ENCODE measurements around the gene ATP7A. TPM values are rescaled to one million over a fixed set of nuclear protein-coding genes. Genes with fewer than 3 reads are reported as not detected.
"Not testable (repeated sequence)": the region's sequence is repeated elsewhere in the genome, so short reads cannot be mapped to it uniquely, and the experiment has no call there.

Gene ATP7A
- 7.3 TPM for polyA plus RNA-seq (ENCODE audit: insufficient read length)

- peak; percentile 82 for DNase-seq
These were observed at the start of gene ATP7A for GRCh38 chrX:77910108-77910840. Gene ATP7A, plus strand, starts transcription at chrX:77910693. Its CDS starts 60,949 bp downstream, at chrX:77971642.

DNA sequence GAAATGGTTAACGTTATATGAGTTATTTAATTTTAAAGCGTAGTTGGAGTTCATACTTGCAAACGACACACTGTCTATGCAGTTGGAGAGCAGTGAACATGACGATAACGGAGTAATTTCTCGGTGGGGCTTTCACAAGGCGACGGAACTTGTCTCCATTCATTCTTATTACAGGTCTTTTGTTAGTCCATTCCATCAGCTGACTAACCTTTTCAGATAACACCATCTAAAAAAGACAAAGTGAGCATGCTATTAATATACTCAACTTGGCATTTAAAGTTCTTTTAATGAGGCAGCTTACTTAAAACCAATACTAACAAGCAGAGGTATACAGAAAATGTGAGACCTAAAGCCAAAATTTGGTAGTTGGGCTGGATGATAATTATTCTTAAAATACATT lies 35.1 kb upstream of the ATP7A start:
- DNase-seq: no peak

GRCh38 chrX:77881418-77881817 lies 29.1 kb upstream of the ATP7A start:
- not testable (repeated sequence) for DNase-seq

GRCh38 chrX:77892887-77893286 lies 17.6 kb upstream of the ATP7A start:
- DNase-seq: no peak

DNA sequence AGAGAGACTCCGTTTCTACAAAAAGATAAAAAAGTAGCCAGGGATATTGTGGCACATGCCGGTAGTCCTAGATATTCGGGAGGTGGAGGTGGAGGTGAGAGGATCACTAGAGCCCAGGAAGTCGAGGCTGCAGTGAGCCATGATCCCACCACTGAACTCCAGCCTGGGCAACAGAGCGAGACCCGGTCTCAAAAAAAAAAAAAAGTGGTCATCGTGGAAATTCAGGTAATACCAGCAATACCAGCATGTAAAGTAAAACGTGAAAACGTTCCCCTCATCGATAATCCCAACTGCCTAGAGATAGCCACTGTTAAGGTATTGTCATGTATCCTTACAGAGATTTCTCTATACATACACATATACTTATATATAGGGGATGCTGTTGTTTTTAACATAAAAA lies 16.8 kb upstream of the ATP7A start:
- DNase-seq: no peak

DNA sequence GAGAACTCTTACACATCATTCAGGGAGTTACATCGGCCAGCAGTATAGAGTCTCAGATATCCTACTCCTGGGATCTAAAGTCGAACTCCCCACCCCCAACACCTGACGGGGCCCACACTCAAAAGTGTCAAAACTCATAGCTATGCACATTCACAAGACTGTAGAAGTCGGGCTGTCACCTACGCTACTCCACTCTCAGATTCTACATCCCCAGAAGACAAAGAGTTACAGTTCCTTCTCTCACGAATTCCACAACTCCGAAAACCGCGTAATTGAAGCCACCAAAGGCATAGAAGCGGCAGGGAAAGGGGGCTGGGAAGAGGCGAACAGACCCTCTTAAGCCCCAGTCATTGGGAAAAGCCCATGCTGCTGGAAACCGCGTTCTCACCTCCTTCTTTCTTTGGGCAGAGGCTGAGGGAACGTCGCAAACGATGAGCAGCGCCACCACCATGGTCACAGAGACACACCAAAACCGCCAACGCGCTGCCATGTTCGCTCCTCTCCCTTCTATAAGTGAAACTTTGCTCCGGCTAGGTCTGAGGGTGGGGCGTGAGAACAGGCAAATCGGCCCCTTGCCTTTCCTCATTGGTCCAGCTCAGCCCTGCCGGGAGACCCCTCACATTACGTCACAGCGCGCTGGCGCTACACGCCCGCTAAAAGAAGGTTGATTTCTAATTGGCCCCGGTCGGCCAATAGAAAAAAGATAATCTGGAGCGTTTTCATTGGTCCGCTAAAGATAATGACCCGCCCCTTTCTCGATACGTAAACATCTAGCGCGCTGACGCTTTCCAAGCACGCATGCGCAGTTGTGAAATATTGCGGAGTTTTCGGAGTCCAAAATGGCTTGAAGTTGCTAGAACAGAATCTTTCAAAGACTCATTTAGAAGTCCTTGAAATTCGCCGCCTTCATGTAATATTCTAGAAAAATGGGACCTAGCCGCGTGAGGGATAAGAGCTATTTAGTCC lies 15.3 kb upstream of the ATP7A start, which contains the start of gene MAGT1:
Gene MAGT1, minus strand, starts transcription at position 515 of the 966 bp plus-strand sequence. Its CDS starts 25 bp downstream, at position 490.
- DNase-seq: peak; percentile 94

DNA sequence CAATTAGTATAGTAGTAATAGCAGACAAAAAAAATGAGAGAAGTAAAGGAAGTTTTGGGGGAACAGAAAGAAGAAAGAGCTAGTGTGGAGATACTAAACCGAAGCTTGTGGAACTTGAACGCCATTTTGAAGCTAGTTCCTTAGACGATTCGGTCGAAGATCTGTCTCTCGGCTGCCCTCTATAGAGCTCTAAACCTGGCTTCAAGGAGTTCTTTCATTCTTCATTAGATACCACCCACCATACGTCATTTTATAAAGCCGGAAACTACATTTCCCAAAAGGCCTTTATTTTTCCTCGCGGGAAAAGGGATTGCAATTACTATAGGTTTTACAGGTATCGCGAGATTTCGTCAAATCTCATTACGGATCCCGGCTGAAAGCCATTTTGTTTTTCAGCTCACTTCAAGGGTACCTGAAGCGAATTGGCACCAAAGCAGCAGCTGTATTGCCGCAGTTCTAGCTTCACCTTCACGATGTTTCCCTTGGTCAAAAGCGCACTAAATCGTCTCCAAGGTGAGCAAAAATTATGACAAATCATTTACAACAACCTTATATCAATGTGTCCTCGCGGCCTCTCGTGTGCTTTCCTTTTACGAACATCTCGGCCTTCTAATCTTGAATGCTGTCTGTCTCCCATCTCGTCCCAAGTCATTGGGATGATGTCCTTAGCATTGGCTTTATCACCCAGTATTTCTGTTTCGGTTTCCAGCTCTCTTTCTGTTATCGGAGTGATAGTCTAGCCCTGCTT lies 11.2 kb upstream of the ATP7A start, which contains the start of gene COX7B:
Gene COX7B, plus strand, starts transcription at position 388 of the 748 bp plus-strand sequence. Its CDS starts 86 bp downstream, at position 474.
- peak; percentile 92 for DNase-seq

GRCh38 chrX:77900688-77901087 lies 9.8 kb upstream of the ATP7A start:
- DNase-seq: no peak

DNA sequence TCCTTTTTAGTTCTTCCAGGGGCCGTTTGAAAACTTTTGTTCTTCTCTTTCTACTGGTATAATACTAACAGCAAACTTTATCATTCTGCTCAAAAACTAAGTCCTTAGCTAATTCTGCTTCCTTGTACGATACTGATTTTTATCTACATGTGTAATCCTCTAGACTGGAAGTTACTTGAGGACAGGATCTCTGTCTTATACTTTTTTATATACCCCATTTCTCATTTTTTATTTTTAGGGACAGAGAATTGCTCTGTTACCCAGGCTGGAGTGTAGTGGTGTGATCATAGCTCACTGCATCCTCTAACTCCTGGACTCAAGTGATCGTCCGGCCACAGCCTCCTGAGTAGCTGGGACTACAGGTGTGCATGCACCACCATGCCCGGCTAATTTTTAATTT lies 9.0 kb upstream of the ATP7A start:
- no peak for DNase-seq

GRCh38 chrX:77917294-77917933 lies 6.9 kb downstream of the ATP7A start:
- no peak for DNase-seq

- no peak for DNase-seq
These were observed 8.1 kb downstream of the ATP7A start for GRCh38 chrX:77918568-77918967.

- not testable (repeated sequence) for DNase-seq
These were observed 8.9 kb downstream of the ATP7A start for GRCh38 chrX:77919370-77919769.

GRCh38 chrX:77922787-77923186 lies 12.3 kb downstream of the ATP7A start:
- DNase-seq: no peak

- no peak for DNase-seq
These were observed 13.9 kb downstream of the ATP7A start for GRCh38 chrX:77924320-77924859.

GRCh38 chrX:77925764-77926163 lies 15.3 kb downstream of the ATP7A start:
- DNase-seq: no peak

GRCh38 chrX:77930581-77930980 lies 20.1 kb downstream of the ATP7A start:
- no peak for DNase-seq

GRCh38 chrX:77935886-77936285 lies 25.4 kb downstream of the ATP7A start:
- DNase-seq: no peak

GRCh38 chrX:77936299-77936698 lies 25.8 kb downstream of the ATP7A start:
- no peak for DNase-seq

GRCh38 chrX:77937291-77937690 lies 26.8 kb downstream of the ATP7A start:
- no peak for DNase-seq

DNA sequence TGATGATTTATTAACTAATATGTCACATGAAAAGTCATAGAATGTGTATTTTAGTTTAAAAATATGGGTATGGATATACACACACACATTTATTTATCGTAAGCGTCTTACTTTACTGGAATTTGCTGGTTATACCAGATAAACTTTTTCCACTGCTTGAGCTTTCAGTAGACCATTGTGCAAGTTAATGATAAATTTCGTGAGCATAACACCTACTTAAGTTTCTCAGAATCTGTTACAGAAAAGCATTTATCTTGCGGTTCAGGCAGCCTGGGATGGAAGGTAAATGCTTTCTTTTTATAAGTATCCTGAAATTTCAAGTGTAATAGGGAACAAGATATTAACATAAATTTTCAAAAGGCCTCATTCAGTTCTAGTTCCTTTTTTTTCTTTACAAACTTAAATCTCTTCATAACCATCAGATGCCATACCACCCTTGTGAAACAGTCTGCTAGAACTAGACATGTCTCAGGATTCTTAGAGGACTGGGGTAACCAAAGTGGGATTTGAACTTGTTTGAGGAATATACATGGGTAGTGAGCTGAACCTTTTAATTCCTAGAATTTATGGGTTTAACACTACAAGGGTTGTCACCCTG lies 27.7 kb downstream of the ATP7A start:
- DNase-seq: no peak

DNA sequence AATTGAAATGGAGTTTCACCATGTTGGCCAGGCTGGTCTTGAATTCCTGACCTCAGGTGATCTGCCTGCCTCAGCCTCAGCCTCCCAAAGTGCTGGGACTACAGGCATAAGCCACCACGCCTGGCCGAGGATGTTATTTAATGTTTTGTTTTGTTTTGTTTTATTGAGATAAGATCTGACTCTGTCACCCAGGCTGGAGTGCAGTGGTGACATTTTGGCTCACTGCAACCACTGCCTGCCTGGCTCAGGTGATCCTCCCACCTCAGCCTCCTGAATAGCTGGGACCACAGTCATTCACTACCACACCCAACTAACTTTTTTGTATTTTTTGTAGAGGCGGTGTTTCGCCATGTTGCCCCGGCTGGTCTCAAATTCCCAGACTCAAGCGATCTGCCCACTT lies 34.5 kb downstream of the ATP7A start:
- not testable (repeated sequence) for DNase-seq

Data from hindlimb muscle (tissue), 1 donor.